ENCODE data around the gene OSBPL6. TPM values are rescaled to one million over a fixed set of nuclear protein-coding genes. Genes with fewer than 3 reads are reported as not detected.
A peak's percentile ranks its signal among the peaks of the same experiment; 100 is the strongest.

OSBPL6 gene
- total and polyA plus RNA-seq, 2 of the 13 experiments (the other 11 are each of a cell fraction or from before 2014, with no cell fraction given): 0.03 to 0.11 TPM

GRCh38 chr2:178277741-178278197 is 83.5 kb downstream of the OSBPL6 start (continued):
- TF ChIP-seq HNF1B (CRISPR knock-in tag; IDR thresholded peaks at IDR 0.05) (peak; percentile 40; the same call in 1 of the 2 replicates), ZNF770 (CRISPR knock-in tag; IDR thresholded peaks at IDR 0.05) (no peak), MIER2 (CRISPR knock-in tag; IDR thresholded peaks at IDR 0.05) (peak; percentile 37; the same call in 1 of the 2 replicates), MTA3 (CRISPR knock-in tag; IDR thresholded peaks at IDR 0.05) (no peak), ZNF609 (CRISPR knock-in tag; IDR thresholded peaks at IDR 0.05; ENCODE audit: borderline replicate concordance) (no peak), PHF8 (CRISPR knock-in tag; IDR thresholded peaks at IDR 0.05) (no peak), HHEX (CRISPR knock-in tag; IDR thresholded peaks at IDR 0.05) (no peak), ZNF891 (CRISPR knock-in tag; IDR thresholded peaks at IDR 0.05) (no peak), ZNF572 (CRISPR knock-in tag; IDR thresholded peaks at IDR 0.05) (no peak), ZNF232 (CRISPR knock-in tag; IDR thresholded peaks at IDR 0.05; ENCODE audit: borderline replicate concordance) (no peak; the same call in 1 of the 2 replicates), HMG20A (CRISPR knock-in tag; IDR thresholded peaks at IDR 0.05; ENCODE audit: borderline replicate concordance) (peak; percentile 65; the same call in 1 of the 2 replicates)
- TF ChIP-seq, protein P1, sequence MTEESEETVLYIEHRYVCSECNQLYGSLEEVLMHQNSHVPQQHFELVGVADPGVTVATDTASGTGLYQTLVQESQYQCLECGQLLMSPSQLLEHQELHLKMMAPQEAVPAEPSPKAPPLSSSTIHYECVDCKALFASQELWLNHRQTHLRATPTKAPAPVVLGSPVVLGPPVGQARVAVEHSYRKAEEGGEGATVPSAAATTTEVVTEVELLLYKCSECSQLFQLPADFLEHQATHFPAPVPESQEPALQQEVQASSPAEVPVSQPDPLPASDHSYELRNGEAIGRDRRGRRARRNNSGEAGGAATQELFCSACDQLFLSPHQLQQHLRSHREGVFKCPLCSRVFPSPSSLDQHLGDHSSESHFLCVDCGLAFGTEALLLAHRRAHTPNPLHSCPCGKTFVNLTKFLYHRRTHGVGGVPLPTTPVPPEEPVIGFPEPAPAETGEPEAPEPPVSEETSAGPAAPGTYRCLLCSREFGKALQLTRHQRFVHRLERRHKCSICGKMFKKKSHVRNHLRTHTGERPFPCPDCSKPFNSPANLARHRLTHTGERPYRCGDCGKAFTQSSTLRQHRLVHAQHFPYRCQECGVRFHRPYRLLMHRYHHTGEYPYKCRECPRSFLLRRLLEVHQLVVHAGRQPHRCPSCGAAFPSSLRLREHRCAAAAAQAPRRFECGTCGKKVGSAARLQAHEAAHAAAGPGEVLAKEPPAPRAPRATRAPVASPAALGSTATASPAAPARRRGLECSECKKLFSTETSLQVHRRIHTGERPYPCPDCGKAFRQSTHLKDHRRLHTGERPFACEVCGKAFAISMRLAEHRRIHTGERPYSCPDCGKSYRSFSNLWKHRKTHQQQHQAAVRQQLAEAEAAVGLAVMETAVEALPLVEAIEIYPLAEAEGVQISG (CRISPR knock-in tag; IDR thresholded peaks at IDR 0.05): peak; percentile 62; the same call in 1 of the 2 replicates
- TF ChIP-seq, protein P2, sequence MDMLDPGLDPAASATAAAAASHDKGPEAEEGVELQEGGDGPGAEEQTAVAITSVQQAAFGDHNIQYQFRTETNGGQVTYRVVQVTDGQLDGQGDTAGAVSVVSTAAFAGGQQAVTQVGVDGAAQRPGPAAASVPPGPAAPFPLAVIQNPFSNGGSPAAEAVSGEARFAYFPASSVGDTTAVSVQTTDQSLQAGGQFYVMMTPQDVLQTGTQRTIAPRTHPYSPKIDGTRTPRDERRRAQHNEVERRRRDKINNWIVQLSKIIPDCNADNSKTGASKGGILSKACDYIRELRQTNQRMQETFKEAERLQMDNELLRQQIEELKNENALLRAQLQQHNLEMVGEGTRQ (IDR thresholded peaks at IDR 0.05; ENCODE audit: low read depth, low read length): peak; percentile 85
- TF ChIP-seq, protein P2 (CRISPR knock-in tag; IDR thresholded peaks at IDR 0.05; ENCODE audit: borderline replicate concordance): peak; percentile 93; the same call in 1 of the 2 replicates
- TF ChIP-seq, protein P3, sequence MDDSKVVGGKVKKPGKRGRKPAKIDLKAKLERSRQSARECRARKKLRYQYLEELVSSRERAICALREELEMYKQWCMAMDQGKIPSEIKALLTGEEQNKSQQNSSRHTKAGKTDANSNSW (CRISPR knock-in tag; IDR thresholded peaks at IDR 0.05; ENCODE audit: borderline replicate concordance): no peak
